Large intestine (tissue), 3 donors: Measurements from ENCODE around the gene TENT5A. TPM values are rescaled to one million over a fixed set of nuclear protein-coding genes. Genes with fewer than 3 reads are reported as not detected.
A peak's percentile ranks its signal among the peaks of the same experiment; 100 is the strongest.

ENCODE experiments used
- DNase-seq, 2 donors: peaks; one replicate each; pipeline versions ENCODE4 v3.0.0 to v3.0.0-alpha.2; 2013
- H3K27ac ChIP-seq: one replicate; pipeline ENCODE4 v1.5.1; 2013; ENCODE audit warnings: low read length
- H3K27me3 ChIP-seq: 2 replicates; pipeline ENCODE4 v1.6.1; 2013; ENCODE audit warnings: low read length; ENCODE audit not compliant: control insufficient read depth, insufficient read depth
- H3K36me3 ChIP-seq: 2 replicates; pipeline ENCODE4 v1.6.1; 2013; ENCODE audit warnings: low read length; ENCODE audit not compliant: control insufficient read depth, insufficient read depth
- H3K4me1 ChIP-seq: one replicate; pipeline ENCODE4 v1.6.1; 2013; ENCODE audit warnings: low read length; ENCODE audit not compliant: control insufficient read depth, insufficient read depth
- H3K4me3 ChIP-seq: one replicate; pipeline ENCODE4 v1.5.1; 2013; ENCODE audit warnings: low read length
- H3K9me3 ChIP-seq: one replicate; pipeline ENCODE4 v1.6.1; 2013; ENCODE audit warnings: mild to moderate bottlenecking, low read depth, low read length, moderate library complexity; ENCODE audit not compliant: control insufficient read depth
- WGBS: methylation state at CpG from one replicate; pipeline ENCODE4 v1.1.5; 2013; ENCODE audit warnings: low lambda C conversion rate; ENCODE audit not compliant: insufficient coverage; 5-methylcytosine and 5-hydroxymethylcytosine counted together
- polyA plus RNA-seq: library from polyadenylated mRNA; unstranded; fragments of 120-200 nt; gene quantifications from one replicate; pipeline ENCODE4 v1.2.1, GENCODE V29; 2013

Gene TENT5A
- polyA plus RNA-seq, 1 donor: 25.7 TPM

GRCh38 chr6:81773887-81774286, 21.4 kb upstream of the TENT5A start:
- no peaks in the 10 kb centered on the region for H3K4me1 ChIP-seq
- H3K27me3 ChIP-seq: no peaks in the 10 kb centered on the region
- no peaks in the 10 kb centered on the region for H3K9me3 ChIP-seq
- H3K4me3 ChIP-seq: no peak overlapping the region
- DNase-seq: no peak
- H3K36me3 ChIP-seq: no peaks in the 10 kb centered on the region
- WGBS: 100% methylated on average over 2 of the region's 2 CpGs
- no peak overlapping the region for H3K27ac ChIP-seq

- H3K27me3 ChIP-seq: no peaks in the 10 kb centered on the region
- WGBS: 80% methylated on average over 1 of the region's 2 CpGs
- no peaks in the 10 kb centered on the region for H3K4me1 ChIP-seq
- H3K9me3 ChIP-seq: no peaks in the 10 kb centered on the region
- no peak for DNase-seq
- H3K4me3 ChIP-seq: no peak overlapping the region
- no peak overlapping the region for H3K27ac ChIP-seq
- no peaks in the 10 kb centered on the region for H3K36me3 ChIP-seq
Observed at GRCh38 chr6:81772741-81773140, 20.3 kb upstream of the TENT5A start.

- whole genome bisulfite sequencing: no CpG with 5 or more reads among the region's 1 CpG
- no peak for DNase-seq
- no peaks in the 10 kb centered on the region for H3K36me3 ChIP-seq
- no peak overlapping the region for H3K4me3 ChIP-seq
- H3K4me1 ChIP-seq: peaks cover 8% of the 10 kb centered on the region
- no peak overlapping the region for H3K27ac ChIP-seq
- no peaks in the 10 kb centered on the region for H3K27me3 ChIP-seq
- no peaks in the 10 kb centered on the region for H3K9me3 ChIP-seq
Observed at GRCh38 chr6:81771097-81771496, 18.6 kb upstream of the TENT5A start.

- Histone ChIP-seq H3K4me1 (peaks cover 8% of the 10 kb centered on the region), H3K27ac (no peak overlapping the region), H3K9me3 (no peaks in the 10 kb centered on the region), H3K4me3 (no peak overlapping the region), H3K27me3 (no peaks in the 10 kb centered on the region), H3K36me3 (no peaks in the 10 kb centered on the region)
- no CpG with 5 or more reads among the region's 1 CpG for WGBS
- DNase-seq: no peak
Observed at GRCh38 chr6:81770381-81770780, 17.9 kb upstream of the TENT5A start.

GRCh38 chr6:81769824-81770223, 17.3 kb upstream of the TENT5A start:
- Histone ChIP-seq H3K4me3 (no peak overlapping the region), H3K4me1 (peaks cover 8% of the 10 kb centered on the region), H3K27me3 (no peaks in the 10 kb centered on the region), H3K36me3 (no peaks in the 10 kb centered on the region), H3K27ac (no peak overlapping the region), H3K9me3 (no peaks in the 10 kb centered on the region)
- WGBS: no CpG with 5 or more reads among the region's 1 CpG
- no peak for DNase-seq

- H3K9me3 ChIP-seq: no peaks in the 10 kb centered on the region
- no peak for DNase-seq
- no peaks in the 10 kb centered on the region for H3K27me3 ChIP-seq
- WGBS: no CpG with 5 or more reads among the region's 2 CpGs
- no peak overlapping the region for H3K27ac ChIP-seq
- H3K36me3 ChIP-seq: no peaks in the 10 kb centered on the region
- peaks cover 8% of the 10 kb centered on the region for H3K4me1 ChIP-seq
- H3K4me3 ChIP-seq: no peak overlapping the region
Observed at GRCh38 chr6:81768150-81768942, 15.9 kb upstream of the TENT5A start.

- WGBS: 100% methylated on average over 2 of the region's 4 CpGs
- Histone ChIP-seq H3K27me3 (no peaks in the 10 kb centered on the region), H3K4me1 (peaks cover 8% of the 10 kb centered on the region), H3K4me3 (no peak overlapping the region), H3K36me3 (no peaks in the 10 kb centered on the region), H3K27ac (no peak overlapping the region), H3K9me3 (no peaks in the 10 kb centered on the region)
- DNase-seq: no peak
Observed at GRCh38 chr6:81767163-81767891, 14.8 kb upstream of the TENT5A start.

- H3K27me3 ChIP-seq: no peaks in the 10 kb centered on the region
- no peaks in the 10 kb centered on the region for H3K9me3 ChIP-seq
- no peak overlapping the region for H3K4me3 ChIP-seq
- 30% methylated on average over 2 of the region's 3 CpGs for WGBS
- peaks cover 8% of the 10 kb centered on the region for H3K4me1 ChIP-seq
- H3K36me3 ChIP-seq: no peaks in the 10 kb centered on the region
- H3K27ac ChIP-seq: peak overlapping the region; percentile 57
- peak in 1 of 2 donors; percentile 54 for DNase-seq
Observed at GRCh38 chr6:81766482-81767069, 14.1 kb upstream of the TENT5A start.

GRCh38 chr6:81764531-81764930, 12.1 kb upstream of the TENT5A start:
- H3K36me3 ChIP-seq: no peaks in the 10 kb centered on the region
- H3K9me3 ChIP-seq: no peaks in the 10 kb centered on the region
- no peak overlapping the region for H3K27ac ChIP-seq
- 100% methylated on average over 2 of the region's 2 CpGs for WGBS
- no peak overlapping the region for H3K4me3 ChIP-seq
- H3K27me3 ChIP-seq: no peaks in the 10 kb centered on the region
- no peak for DNase-seq
- peaks cover 14% of the 10 kb centered on the region for H3K4me1 ChIP-seq

- peaks cover 14% of the 10 kb centered on the region for H3K4me1 ChIP-seq
- no peak for DNase-seq
- no peaks in the 10 kb centered on the region for H3K27me3 ChIP-seq
- H3K27ac ChIP-seq: no peak overlapping the region
- H3K9me3 ChIP-seq: no peaks in the 10 kb centered on the region
- no peaks in the 10 kb centered on the region for H3K36me3 ChIP-seq
- no peak overlapping the region for H3K4me3 ChIP-seq
- no CpG with 5 or more reads among the region's 3 CpGs for WGBS
Observed at GRCh38 chr6:81763968-81764367, 11.5 kb upstream of the TENT5A start.
